IPS-18a (cell line): Measurements from ENCODE around the gene PTPMT1.
"Not testable (repeated sequence)": the region's sequence is repeated elsewhere in the genome, so short reads cannot be mapped to it uniquely, and the experiment has no call there.

Experiments used
- H3K27ac ChIP-seq: one replicate; pipeline ENCODE4 v1.5.1; 2013; ENCODE audit warnings: low read length
- H3K27me3 ChIP-seq: one replicate; pipeline ENCODE4 v1.6.1; 2013; ENCODE audit warnings: mild to moderate bottlenecking, low read length; ENCODE audit not compliant: control insufficient read depth, insufficient read depth
- H3K36me3 ChIP-seq: one replicate; pipeline ENCODE4 v1.6.1; 2013; ENCODE audit warnings: low read depth, low read length; ENCODE audit not compliant: control insufficient read depth
- H3K4me1 ChIP-seq: one replicate; pipeline ENCODE4 v1.6.1; 2013; ENCODE audit warnings: low read depth, low read length; ENCODE audit not compliant: control insufficient read depth
- H3K4me3 ChIP-seq: one replicate; pipeline ENCODE4 v1.5.1; 2013; ENCODE audit warnings: low read length
- H3K9ac ChIP-seq: one replicate; pipeline ENCODE4 v1.6.1; 2013; ENCODE audit warnings: mild to moderate bottlenecking, low read length, moderate library complexity
- H3K9me3 ChIP-seq: one replicate; pipeline ENCODE4 v1.6.1; 2013; ENCODE audit warnings: low read depth, low read length; ENCODE audit not compliant: control insufficient read depth

The PTPMT1 gene

GRCh38 chr11:47531666-47532065, 33.7 kb upstream of the PTPMT1 start:
- Histone ChIP-seq H3K4me3 (no peak overlapping the region), H3K27ac (no peak overlapping the region), H3K9ac (no peak overlapping the region), H3K4me1 (peaks cover 7% of the 10 kb centered on the region), H3K27me3 (no peaks in the 10 kb centered on the region), H3K9me3 (no peaks in the 10 kb centered on the region), H3K36me3 (peaks cover 5% of the 10 kb centered on the region)

GRCh38 chr11:47532597-47533213, 32.7 kb upstream of the PTPMT1 start:
- Histone ChIP-seq H3K27me3 (no peaks in the 10 kb centered on the region), H3K4me3 (no peak overlapping the region), H3K9me3 (no peaks in the 10 kb centered on the region), H3K9ac (no peak overlapping the region), H3K36me3 (peaks cover 5% of the 10 kb centered on the region), H3K27ac (no peak overlapping the region), H3K4me1 (peaks cover 7% of the 10 kb centered on the region)

- Histone ChIP-seq H3K36me3 (peaks cover 5% of the 10 kb centered on the region), H3K9me3 (no peaks in the 10 kb centered on the region), H3K27ac (no peak overlapping the region), H3K4me1 (peaks cover 7% of the 10 kb centered on the region), H3K9ac (no peak overlapping the region), H3K4me3 (no peak overlapping the region), H3K27me3 (no peaks in the 10 kb centered on the region)
These were observed 31.7 kb upstream of the PTPMT1 start for GRCh38 chr11:47533690-47534151.

GRCh38 chr11:47534704-47535251, 30.6 kb upstream of the PTPMT1 start:
- H3K9me3 ChIP-seq = no peaks in the 10 kb centered on the region
- H3K36me3 ChIP-seq = peaks cover 4% of the 10 kb centered on the region
- H3K9ac ChIP-seq = no peak overlapping the region
- H3K27me3 ChIP-seq = no peaks in the 10 kb centered on the region
- no peak overlapping the region for H3K27ac ChIP-seq
- H3K4me3 ChIP-seq = no peak overlapping the region
- H3K4me1 ChIP-seq = peaks cover 7% of the 10 kb centered on the region

- Histone ChIP-seq H3K36me3 (no peaks in the 10 kb centered on the region), H3K27ac (no peak overlapping the region), H3K4me3 (no peak overlapping the region), H3K4me1 (peaks cover 7% of the 10 kb centered on the region), H3K9ac (no peak overlapping the region), H3K9me3 (no peaks in the 10 kb centered on the region), H3K27me3 (no peaks in the 10 kb centered on the region)
These were observed 28.5 kb upstream of the PTPMT1 start for GRCh38 chr11:47536915-47537314.

- no peak overlapping the region for H3K9ac ChIP-seq
- no peak overlapping the region for H3K4me3 ChIP-seq
- peak overlapping the region; percentile 47 for H3K27ac ChIP-seq
- H3K4me1 ChIP-seq = no peaks in the 10 kb centered on the region
- H3K36me3 ChIP-seq = no peaks in the 10 kb centered on the region
- H3K9me3 ChIP-seq = no peaks in the 10 kb centered on the region
- no peaks in the 10 kb centered on the region for H3K27me3 ChIP-seq
These were observed 26.4 kb upstream of the PTPMT1 start for GRCh38 chr11:47538741-47539565.

- Histone ChIP-seq H3K4me3 (no peak overlapping the region), H3K36me3 (no peaks in the 10 kb centered on the region), H3K27me3 (no peaks in the 10 kb centered on the region), H3K9ac (no peak overlapping the region), H3K4me1 (no peaks in the 10 kb centered on the region), H3K9me3 (no peaks in the 10 kb centered on the region), H3K27ac (no peak overlapping the region)
These were observed 25.7 kb upstream of the PTPMT1 start for GRCh38 chr11:47539681-47540039.

GRCh38 chr11:47541070-47541469, 24.3 kb upstream of the PTPMT1 start:
- H3K36me3 ChIP-seq = no peaks in the 10 kb centered on the region
- H3K4me3 ChIP-seq = no peak overlapping the region
- H3K9ac ChIP-seq = no peak overlapping the region
- H3K27ac ChIP-seq = no peak overlapping the region
- no peaks in the 10 kb centered on the region for H3K27me3 ChIP-seq
- no peaks in the 10 kb centered on the region for H3K9me3 ChIP-seq
- no peaks in the 10 kb centered on the region for H3K4me1 ChIP-seq

- Histone ChIP-seq H3K27me3 (no peaks in the 10 kb centered on the region), H3K9ac (no peak overlapping the region), H3K36me3 (no peaks in the 10 kb centered on the region), H3K4me3 (no peak overlapping the region), H3K9me3 (no peaks in the 10 kb centered on the region), H3K4me1 (no peaks in the 10 kb centered on the region), H3K27ac (no peak overlapping the region)
These were observed 20.1 kb upstream of the PTPMT1 start for GRCh38 chr11:47545298-47545697.

GRCh38 chr11:47546274-47546673, 19.1 kb upstream of the PTPMT1 start:
- not testable (repeated sequence) for H3K27ac ChIP-seq, H3K36me3 ChIP-seq, H3K4me1 ChIP-seq

GRCh38 chr11:47550288-47551047, 14.9 kb upstream of the PTPMT1 start:
- H3K4me1 ChIP-seq = peaks cover 15% of the 10 kb centered on the region
- no peaks in the 10 kb centered on the region for H3K27me3 ChIP-seq
- no peak overlapping the region for H3K9ac ChIP-seq
- no peak overlapping the region for H3K27ac ChIP-seq
- H3K4me3 ChIP-seq = peak overlapping the region; percentile 73
- no peaks in the 10 kb centered on the region for H3K9me3 ChIP-seq
- H3K36me3 ChIP-seq = peaks cover 4% of the 10 kb centered on the region

More at GRCh38 chr11:47546274-47546673, 19.1 kb upstream of the PTPMT1 start:
- H3K9ac ChIP-seq, H3K4me3 ChIP-seq, H3K27me3 ChIP-seq, H3K9me3 ChIP-seq: not testable (repeated sequence)
